GM18520 (cell line): ENCODE measurements around the gene PXT1.
A peak's percentile ranks its signal among the peaks of the same experiment; 100 is the strongest.
"Not testable (repeated sequence)": the region's sequence is repeated elsewhere in the genome, so short reads cannot be mapped to it uniquely, and the experiment has no call there.

Source experiments
- ATAC-seq: cut with Tn5 transposase; IDR thresholded peaks from one replicate; pipeline ENCODE4 v1.9.1; 2021; ENCODE audit not compliant: unreplicated experiment

Gene PXT1

DNA sequence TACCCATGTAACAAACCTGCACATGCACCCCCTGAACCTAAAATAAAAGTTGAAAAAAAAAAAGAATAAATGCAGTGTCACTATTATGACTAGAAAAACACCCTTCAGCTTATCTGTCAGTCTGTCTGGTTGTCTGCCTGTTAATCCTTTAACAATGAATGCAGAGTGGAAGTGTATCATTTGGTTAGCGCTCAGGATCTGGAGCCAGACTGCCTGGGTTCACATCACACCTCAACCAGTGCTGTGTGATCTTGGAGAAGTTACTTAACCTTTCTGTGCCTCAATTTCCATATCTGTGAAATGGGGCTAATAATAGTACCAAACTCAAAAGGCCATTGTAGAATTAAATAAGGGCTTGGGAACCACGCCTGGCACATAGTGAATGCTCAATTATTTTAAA lies 72.0 kb downstream of the PXT1 start:
- no peak for ATAC-seq

DNA sequence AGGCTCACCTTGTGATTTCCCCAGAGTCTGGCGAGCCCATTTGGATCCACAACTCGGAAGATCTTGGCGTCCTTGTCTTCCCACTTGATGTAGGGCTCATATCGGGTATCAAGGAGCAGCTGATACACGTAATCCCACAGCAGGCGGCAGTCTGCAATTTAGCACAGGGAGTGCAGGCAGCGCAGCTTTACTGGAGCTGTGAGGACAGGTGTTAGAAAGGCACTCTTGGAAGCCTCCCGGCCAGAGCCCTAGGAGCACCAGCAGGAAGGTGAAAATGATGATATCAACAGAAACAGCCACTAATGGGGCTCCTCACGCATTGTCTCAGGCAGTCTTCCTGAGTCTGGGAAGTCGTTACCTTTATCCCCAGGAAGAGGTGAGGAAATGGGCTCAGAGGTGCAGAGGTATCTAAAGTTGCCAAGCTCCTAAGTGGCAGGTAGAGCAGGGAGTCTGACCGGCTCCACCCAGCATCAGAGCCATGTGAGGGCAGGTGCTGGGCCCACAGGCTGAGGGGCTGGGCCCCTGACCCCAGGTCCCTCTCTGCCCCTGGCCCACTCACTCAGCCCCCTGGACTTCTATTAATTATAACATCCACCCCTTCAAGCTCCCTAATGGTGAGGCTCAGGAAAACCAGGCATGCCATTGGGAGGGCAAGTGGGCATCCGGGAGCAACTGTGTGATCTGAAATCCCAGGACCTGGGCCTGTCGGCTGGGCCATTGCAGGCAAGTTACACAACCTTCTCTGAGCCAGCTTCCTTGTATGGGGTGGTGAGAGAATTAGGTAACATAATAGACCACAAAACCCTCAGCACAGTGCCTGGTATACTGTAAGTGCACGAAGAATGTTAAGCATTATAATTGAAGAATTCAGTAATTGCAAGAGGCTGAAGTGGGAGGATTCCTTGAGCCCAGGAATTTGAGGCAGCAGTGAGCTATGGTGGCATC lies 73.5 kb downstream of the PXT1 start:
- ATAC-seq = no peak

DNA sequence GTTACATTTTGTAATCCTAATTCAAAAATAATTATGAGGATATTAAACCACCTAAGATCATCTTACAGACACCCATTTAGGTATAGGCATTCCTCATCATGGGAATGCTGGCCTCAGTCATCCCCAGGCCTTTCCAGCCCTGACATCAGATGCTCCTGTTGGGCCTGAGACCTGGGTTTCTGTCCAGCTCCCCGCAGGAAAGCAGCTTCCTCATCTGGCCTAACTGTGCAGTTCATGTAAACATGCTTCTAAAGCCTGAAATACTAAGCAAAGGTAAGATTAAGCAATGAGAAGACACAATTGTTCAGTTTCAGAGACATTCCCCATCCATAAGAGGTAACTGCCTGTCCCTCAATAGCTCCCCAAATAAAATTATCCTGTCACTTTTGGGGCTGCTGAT lies 74.2 kb downstream of the PXT1 start:
- ATAC-seq = no peak

DNA sequence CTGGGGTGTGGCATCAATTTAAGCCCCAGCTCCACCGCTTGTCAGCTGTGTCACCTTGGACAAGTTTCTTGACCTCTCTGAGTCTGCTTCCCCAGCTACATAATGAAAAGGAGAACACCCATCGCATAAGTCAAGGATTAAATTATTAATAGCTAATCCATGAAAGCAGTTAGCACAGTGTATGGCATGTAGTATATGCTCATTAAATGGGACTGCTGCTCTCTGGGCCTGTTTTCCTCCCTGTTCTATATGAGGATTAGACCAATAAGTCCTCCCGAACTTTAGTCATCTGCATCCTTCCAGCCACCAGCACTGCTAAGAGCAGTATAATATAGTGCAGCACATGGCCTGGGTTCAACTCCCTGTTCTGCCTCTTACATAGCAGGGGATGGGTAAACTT lies 74.9 kb downstream of the PXT1 start:
- no peak for ATAC-seq

DNA sequence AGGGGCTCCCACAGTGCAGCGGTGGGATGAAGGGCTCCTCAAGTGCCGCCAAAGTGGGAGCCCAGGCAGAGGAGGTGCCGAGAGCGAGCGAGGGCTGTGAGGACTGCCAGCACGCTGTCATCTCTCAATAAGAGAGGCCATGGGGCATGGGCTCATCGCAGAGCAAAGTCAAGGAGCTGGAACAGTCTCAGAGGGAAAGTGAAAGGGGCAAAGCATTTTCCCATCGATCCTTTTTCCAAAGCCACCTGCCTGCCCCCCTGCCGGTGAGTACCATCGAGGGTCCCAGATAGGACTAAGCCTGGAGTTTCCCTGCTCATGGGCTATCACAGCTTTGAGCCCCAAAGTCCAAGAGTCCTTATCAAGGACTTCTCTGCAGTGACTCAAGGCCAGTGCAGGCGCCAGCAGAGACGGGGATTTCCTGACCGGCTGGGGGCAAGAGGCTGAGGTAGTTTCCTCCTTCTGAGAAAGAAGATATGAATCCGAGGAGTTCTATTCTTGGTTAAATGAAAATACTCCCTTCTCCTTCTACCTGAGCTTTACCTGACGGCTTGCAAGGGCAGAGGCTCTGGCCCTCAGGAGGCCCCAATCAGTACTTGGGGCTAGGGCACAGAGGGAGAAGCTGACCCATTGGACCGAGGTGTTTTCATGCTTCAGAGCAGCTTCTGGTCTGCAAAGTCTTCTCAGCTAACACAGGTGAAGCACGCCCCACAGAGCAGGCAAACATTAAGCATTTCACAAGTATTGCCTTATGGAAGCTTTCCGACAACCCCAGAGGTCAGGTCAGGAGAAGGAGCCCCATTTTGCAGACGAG lies 77.8 kb downstream of the PXT1 start:
- ATAC-seq = no peak

DNA sequence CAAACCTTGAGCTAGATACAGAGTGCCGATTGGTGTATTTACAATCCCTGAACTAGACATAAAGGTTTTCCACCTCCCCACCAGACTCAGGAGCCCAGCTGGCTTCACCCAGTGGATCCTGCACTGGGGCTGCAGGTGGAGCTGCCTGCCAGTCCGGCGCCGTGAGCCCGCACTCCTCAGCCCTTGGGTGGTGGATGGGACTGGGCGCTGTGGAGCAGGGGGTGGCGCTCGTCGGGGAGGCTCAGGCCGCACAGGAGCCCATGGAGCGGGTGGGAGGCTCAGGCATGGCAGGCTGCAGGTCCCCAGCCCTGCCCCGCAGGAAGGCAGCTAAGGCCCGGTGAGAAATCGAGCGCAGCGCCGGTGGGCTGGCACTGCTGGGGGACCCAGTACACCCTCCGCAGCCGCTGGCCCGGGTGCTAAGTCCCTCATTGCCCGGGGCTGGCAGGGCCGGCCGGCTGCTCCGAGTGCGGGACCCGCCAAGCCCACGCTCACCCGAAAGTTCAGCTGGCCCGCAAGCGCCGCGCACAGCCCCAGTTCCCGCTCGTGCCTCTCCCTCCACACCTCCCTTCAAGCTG lies 78.5 kb downstream of the PXT1 start:
- not testable (repeated sequence) for ATAC-seq

DNA sequence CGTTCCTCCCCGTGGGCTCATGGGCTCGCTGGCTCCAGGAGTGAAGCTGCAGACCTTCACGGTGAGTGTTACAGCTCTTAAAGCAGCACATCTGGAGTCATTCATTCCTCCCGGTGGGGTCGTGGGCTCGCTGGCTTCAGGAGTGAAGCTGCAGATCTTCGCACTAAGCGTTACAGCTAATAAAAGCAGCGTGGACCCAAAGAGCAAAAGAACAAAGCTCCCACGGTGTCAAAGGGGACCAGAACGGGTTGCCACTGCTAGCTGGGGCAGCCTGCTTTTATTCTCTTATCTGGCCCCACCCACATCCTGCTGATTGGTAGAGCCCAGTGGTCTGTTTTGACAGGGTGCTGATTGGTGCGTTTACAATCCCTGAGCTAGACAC lies 79.3 kb downstream of the PXT1 start:
- ATAC-seq = not testable (repeated sequence)

DNA sequence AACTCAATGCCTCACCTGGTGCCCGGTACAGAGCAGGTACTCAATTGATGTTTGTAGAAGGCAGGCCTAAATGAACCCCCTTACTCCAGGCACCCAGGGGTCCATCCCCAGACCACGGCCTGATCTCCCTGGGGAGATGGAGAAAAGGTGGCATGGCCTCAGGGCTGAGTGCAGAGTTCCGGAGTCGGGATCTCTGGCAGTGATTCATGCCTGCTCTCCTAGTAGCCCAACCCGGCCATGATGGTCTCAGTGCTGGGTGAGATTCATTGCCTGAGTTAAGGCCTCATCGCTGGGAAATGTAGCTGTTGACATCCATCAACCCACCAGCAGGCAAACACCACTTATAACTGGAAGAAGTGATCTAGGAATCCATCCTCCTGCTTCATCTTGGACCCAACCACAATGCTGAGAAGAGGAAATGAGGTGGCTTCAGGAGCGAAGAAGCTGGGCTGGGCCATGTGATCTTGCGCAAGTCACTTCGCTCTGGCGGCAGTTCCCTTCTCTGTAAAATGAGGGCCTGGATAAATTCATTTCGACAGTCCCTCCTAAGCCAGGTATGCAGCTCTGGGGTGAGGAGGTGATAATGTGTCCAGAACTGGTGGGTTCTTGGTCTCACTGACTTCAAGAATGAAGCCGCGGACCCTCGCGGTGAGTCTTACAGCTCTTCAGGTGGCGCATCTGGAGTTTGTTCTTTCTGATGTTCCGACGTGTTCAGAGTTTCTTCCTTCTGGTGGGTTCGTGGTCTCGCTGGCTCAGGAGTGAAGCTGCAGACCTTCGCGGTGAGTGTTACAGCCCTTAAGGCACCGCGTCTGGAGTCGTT lies 79.9 kb downstream of the PXT1 start:
- no peak for ATAC-seq

DNA sequence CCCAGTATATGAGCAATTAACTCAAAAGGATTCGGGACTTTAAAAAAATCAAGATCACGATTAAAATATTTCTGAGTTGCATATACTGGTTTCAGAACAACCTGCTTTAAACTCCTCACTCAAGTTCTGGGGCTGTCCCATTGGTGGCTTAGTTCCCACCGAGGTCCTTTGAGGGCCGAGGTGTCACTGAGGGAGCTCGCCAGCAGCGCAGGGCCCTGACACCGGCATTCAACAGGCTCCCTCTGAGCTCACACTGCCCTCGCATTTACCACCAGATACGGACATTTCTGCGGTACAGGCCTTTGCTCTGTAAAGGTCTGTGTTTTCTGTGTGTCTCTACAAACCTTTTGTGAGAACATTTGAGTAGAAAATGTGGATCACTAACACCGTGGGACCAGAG lies 81.6 kb downstream of the PXT1 start:
- no peak for ATAC-seq

DNA sequence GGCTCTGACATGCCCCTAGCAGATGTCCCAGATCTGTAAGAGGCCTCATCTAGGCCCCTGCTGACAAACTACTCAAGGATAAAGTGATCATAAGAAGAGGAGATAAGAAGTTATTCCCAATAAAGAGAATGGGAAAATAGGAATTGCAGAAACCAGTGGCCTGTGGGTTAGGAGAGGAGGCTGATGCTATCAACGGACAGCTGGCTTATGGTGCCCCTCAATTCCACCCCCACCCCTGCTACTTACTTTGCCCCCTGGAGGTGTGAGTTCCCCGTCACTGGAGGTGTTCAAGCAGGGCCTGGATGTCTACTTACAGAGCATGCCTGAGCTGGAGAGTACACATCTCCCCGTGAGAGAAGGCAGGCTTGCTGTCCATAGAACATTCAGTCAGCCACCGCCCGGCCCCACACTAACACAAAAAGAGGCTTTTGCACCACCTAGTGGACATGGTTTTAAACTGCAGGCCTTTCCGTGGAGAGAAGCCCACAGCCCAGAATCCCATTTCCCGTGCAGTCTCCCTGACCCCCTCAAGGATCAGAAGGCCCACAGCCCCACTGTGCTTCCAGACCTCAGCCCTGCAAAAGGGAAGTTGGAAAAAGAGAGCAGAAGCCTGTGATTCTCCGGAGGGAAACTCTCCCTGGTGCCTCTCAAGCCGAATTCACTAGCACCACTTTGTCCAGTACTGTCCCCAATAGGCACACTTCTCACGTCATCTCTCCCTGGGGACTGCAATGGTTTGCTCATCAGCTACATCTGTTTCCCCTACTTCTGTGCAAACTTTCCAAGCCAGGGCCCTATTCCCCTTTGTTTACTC lies 82.2 kb downstream of the PXT1 start:
- ATAC-seq = no peak

DNA sequence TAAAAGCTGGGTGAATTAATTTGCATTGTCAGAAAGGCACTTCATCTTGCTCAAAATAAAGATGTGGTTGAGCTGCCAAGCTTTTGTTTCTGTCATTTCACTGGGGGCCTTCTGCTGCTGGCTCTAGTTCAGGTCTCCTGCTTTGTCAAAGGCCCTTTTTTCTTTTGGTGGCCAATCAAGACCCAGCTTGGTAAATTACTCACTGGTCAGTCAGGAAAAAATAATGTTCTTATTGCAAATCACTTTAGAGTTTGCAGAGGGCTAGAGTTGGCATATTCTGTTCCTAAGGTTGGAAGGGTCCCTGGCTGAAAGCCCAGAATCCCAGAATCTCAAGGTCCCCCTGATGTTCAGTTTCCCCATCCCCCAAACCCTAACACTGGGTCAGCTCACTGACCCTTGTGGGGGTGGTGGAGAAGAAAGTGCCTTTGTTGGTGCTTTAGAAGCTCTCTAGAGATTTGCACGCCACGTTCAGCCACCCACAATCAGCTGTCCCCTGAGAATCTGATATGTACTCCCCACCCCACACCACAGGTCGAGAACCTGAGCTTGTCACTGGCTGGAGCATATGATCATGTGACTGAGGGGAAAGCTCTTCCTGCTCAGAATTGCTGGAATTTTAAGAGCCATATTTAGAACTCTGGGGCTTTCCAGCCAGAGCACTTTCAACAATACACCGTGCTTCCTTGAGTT lies 84.3 kb downstream of the PXT1 start:
- ATAC-seq = no peak

DNA sequence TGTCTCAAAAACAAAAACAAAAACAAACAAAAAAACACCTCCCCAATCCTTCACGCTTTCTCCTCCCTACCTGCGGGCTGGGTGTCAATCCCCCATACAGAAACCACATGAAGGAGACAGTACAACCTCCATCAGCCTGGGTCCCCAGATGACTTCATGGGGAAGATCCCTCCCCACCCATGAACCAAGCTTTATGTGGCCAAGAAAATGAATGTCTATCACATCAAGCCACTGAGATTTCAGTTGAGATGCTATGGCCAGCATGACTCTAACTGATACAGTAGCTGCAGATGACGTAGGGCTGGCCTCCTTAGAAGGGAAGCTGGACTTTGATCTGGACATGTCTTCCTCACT lies 84.8 kb downstream of the PXT1 start:
- ATAC-seq = peak; percentile 38

DNA sequence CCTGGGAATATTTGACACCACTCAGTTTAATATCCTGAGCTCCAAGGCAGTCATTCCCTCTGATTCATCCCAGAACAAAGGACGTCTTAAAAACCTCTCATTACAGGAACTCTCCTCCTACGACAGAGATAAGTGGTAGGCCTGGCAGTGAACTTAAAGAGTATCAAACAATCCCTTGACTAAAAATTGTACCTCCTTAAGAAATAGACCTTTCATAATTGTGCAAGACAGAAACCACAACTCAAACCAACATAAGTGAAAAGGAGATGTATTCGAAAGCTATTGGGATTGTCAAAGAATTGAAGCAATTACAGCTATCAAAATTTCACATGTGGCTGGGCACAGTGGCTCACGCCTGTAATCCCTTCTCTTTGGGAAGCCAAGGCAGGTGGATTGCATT lies 86.8 kb downstream of the PXT1 start:
- ATAC-seq = no peak

DNA sequence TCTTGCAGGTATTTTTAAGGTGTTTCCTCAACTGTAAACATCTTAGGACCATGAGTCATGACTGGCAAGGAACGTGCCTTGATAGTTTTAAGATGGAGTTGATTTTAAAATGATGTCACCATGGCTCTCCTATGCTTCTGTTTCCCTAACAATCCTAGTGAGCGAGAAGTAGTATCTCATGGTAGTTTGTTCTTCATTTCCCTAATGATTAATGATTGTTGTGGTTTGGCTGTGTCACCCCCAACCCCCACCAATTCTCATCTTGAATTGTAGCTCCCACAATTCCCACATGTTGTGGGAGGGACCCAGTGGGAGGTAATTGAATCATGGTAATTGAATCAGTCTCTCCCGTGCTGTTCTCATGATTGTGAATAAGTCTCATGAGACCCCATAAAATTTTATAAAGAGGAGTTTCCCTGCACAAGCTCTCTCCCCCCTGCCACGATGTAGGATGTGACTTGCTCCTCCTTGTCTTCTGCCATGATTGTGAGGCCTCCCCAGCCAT lies 89.2 kb downstream of the PXT1 start:
- no peak for ATAC-seq

DNA sequence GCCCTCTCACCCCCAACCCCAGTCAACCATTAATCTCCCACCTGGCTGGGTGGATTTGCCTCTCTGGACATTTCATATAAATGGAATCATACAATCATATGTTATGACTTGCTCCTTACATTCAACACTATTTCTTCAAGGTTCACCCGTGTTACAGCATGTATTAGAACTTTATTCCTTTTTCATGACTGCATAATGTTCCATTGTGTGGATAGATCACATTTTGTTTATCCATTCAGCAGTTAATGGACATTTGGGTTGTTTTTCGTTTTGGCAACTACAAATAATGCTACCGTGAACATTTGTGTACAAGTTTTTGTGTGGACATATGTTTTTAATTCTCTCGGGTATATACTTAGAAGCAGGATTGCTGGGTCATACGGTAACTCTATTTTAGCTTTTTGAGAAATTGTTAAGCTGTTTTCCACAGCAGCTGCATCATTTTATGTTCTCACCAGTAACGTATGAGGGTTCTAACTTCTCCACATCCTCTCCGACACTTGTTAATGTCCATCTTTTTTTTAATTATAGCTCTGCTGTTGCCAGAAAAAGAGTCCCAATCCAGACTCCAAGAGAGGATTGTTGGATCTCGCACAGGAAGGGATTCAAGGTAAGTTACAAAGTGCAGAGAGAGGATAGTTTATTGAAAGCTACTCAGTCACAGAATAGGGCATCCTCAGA lies 90.0 kb downstream of the PXT1 start:
- no peak for ATAC-seq

DNA sequence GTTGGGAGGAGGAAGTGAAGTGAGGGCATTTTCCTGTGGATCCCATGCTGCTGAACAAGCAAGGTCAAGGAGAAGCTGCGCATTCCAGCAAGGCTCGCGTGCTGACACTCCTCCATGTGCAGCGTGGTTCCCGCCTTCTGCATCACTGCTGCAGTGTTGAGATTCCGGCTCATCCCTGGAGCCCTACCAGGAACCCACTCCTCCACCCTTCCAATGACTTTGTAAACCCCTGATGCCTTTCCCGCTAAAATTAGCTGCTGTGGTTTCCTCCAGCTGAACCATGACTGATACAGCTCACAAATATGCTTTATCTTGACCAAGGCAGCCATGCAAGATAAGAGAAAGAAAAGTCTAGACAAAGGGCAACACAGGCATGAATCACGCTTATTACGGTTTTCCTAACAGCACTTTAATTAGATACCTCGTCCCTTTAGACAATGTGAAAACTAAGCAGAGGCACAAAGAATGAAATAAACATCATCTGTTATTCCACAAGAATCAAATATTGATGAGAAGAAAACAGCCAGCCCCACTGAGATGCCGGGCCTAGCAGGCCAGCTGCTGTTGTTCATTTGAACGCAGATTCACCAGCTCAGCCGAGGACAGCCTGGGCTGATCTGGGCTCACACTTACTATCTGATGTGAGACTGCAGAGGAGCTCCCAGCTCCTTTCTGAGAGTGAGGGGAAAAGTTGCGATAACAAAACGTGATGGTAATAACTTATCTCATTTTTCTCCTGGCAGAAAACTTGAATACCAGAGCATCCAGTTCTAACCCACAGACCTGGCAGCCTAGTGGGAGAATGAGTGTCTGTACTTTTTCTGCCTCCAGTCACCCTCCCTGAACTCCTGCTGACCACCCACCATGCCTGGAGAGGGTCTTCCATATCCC lies 91.7 kb downstream of the PXT1 start:
- no peak for ATAC-seq

DNA sequence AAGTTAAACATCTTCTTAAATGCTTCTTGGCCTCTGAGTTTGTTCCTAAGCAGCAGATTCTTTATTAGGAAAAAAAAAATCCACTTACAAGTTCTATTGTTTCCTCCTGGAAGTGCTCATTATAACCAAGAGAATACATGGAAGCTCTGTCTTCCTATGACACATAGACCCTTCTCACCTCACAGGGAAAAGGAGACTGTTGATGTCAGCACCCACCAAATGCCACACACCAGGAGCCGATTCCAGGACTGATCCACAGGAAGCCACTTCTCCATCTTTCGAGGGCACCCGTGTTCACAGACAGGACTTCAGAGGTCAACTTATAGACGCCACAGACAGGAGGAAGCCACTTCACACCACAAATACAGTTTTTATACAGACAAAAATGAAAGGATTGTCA lies 92.6 kb downstream of the PXT1 start:
- ATAC-seq = no peak

DNA sequence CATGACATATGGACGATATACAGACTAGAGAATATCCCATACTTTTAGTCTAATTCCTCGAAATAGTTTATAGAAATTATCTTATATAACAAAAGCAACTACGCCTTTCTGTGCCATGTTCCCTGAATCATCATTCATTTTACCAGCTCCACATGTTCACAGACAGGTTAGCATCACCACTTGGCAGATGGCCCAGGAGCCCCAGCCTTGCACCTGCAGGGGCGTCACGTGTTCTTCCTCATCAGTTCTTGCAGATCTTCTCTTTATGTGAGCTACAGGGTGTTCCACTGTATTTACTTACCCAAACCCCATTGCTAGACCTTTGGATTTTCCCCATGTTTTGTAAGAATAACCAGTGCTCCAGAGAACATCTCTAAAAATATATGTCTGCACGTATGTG lies 93.4 kb downstream of the PXT1 start:
- no peak for ATAC-seq
